HEK293 (cell line): ENCODE results near the gene DGKZ.

ENCODE experiments used
- CTCF ChIA-PET: fragments of 350-600 bp; formaldehyde crosslinking; extraction: SDS; loops from one replicate; lab custom pipeline; 2021; ENCODE audit warnings: antibody characterized with exemption; lab: Yijun Ruan, JAX
- POLR2A ChIA-PET: fragments of 300-600 bp; formaldehyde crosslinking; extraction: SDS; loops from one replicate; lab custom pipeline; 2020; ENCODE audit warnings: antibody characterized with exemption, inconsistent platforms; lab: Yijun Ruan, JAX
- H3K27ac ChIP-seq: fragments of 200-500 bp; sonication (Bioruptor generic); 2 replicates; pipeline ENCODE4 v1.5.1; 2014; ENCODE audit warnings: low read depth, low read length, control low read depth, inconsistent platforms; ENCODE audit errors: extremely low read depth
- H3K36me3 ChIP-seq, 2 experiments: fragments of 200-500 bp in 1 of 2; sonication (Bioruptor generic) in 1 of 2; 1 replicate in 1 of 2; 2 replicates in 1 of 2; pipeline ENCODE4 v1.5.1; 2014 to 2017; ENCODE audit warnings: inconsistent platforms in 2 of 2, low read length in 2 of 2; ENCODE audit not compliant: control insufficient read depth in 2 of 2, insufficient read depth in 1 of 2
- H3K4me1 ChIP-seq: fragments of 200-500 bp; sonication (Bioruptor generic); 2 replicates; pipeline ENCODE4 v1.5.1; 2014; ENCODE audit warnings: mild to moderate bottlenecking, low read length, inconsistent platforms; ENCODE audit not compliant: control insufficient read depth, insufficient read depth
- H3K4me3 ChIP-seq: 2 replicates; pipeline ENCODE4 v1.5.1; 2011; ENCODE audit warnings: low read depth, mild to moderate bottlenecking, control low read depth, low read length, moderate library complexity
- H3K9me3 ChIP-seq: fragments of 200-500 bp; sonication (Bioruptor generic); 2 replicates; pipeline ENCODE4 v1.5.1; 2014; ENCODE audit warnings: low read depth, low read length, inconsistent platforms; ENCODE audit not compliant: control insufficient read depth, insufficient read depth
- FEZF1 ChIP-seq: fragments of 450-650 bp; formaldehyde crosslinking; IDR thresholded peaks from 2 replicates; pipeline ENCODE4 v1.5.1; 2016; ENCODE audit warnings: missing biosample characterization, missing genetic modification characterization
- GLI4 ChIP-seq: fragments of 450-650 bp; formaldehyde crosslinking; IDR thresholded peaks from 2 replicates; pipeline ENCODE4 v1.5.1; 2016; ENCODE audit warnings: missing biosample characterization, missing genetic modification characterization
- GLIS2 ChIP-seq: fragments of 450-650 bp; formaldehyde crosslinking; IDR thresholded peaks from 2 replicates; pipeline ENCODE4 v1.5.1; 2016; ENCODE audit warnings: missing biosample characterization, missing genetic modification characterization
- KLF1 ChIP-seq: fragments of 450-650 bp; formaldehyde crosslinking; IDR thresholded peaks from 2 replicates; pipeline ENCODE4 v1.5.1; 2016; ENCODE audit warnings: missing biosample characterization, missing genetic modification characterization
- OSR2 ChIP-seq: fragments of 450-650 bp; formaldehyde crosslinking; IDR thresholded peaks from 2 replicates; pipeline ENCODE4 v1.5.1; 2016; ENCODE audit warnings: missing biosample characterization, missing genetic modification characterization
- SCRT1 ChIP-seq: fragments of 450-650 bp; formaldehyde crosslinking; IDR thresholded peaks from 2 replicates; pipeline ENCODE4 v1.5.1; 2016; ENCODE audit warnings: missing biosample characterization, missing genetic modification characterization, borderline replicate concordance
- ZFHX2 ChIP-seq: fragments of 450-650 bp; formaldehyde crosslinking; conservative IDR thresholded peaks from 2 replicates; pipeline ENCODE4 v1.5.1; 2016; ENCODE audit warnings: missing biosample characterization, missing genetic modification characterization
- ZIC2 ChIP-seq: fragments of 450-650 bp; formaldehyde crosslinking; IDR thresholded peaks from 2 replicates; pipeline ENCODE4 v1.5.1; 2016; ENCODE audit warnings: missing biosample characterization, missing genetic modification characterization
- ZNF423 ChIP-seq: fragments of 450-650 bp; formaldehyde crosslinking; IDR thresholded peaks from 2 replicates; pipeline ENCODE4 v1.5.1; 2016; ENCODE audit warnings: missing biosample characterization, missing genetic modification characterization
- ZNF654 ChIP-seq: fragments of 450-650 bp; formaldehyde crosslinking; IDR thresholded peaks from 2 replicates; pipeline ENCODE4 v1.5.1; 2016; ENCODE audit warnings: low read depth, missing biosample characterization, missing genetic modification characterization
- TF ChIP-seq, protein P1 (sequence below): fragments of 450-650 bp; formaldehyde crosslinking; IDR thresholded peaks from 2 replicates; pipeline ENCODE4 v1.5.1; 2016; ENCODE audit warnings: missing biosample characterization, missing genetic modification characterization
- TF ChIP-seq, protein P2 (sequence below): fragments of 450-650 bp; formaldehyde crosslinking; IDR thresholded peaks from 2 replicates; pipeline ENCODE4 v1.5.1; 2017; ENCODE audit warnings: missing biosample characterization, mild to moderate bottlenecking, missing genetic modification characterization, moderate library complexity
- TF ChIP-seq, protein P3 (sequence below): fragments of 450-650 bp; formaldehyde crosslinking; IDR thresholded peaks from 2 replicates; pipeline ENCODE4 v1.5.1; 2016; ENCODE audit warnings: missing biosample characterization, missing genetic modification characterization
- TF ChIP-seq, protein P4 (sequence below): sonication (generic); formaldehyde crosslinking; IDR thresholded peaks from 2 replicates; pipeline ENCODE4 v1.8.1; 2022; ENCODE audit warnings: mild to moderate bottlenecking, moderate library complexity, missing genetic modification reagents
- TF ChIP-seq, protein P5 (sequence below): IDR thresholded peaks from 2 replicates; pipeline ENCODE4 v1.6.1; 2011; ENCODE audit warnings: mild to moderate bottlenecking, low read depth, low read length, borderline replicate concordance
- TF ChIP-seq, protein P6 (sequence below): fragments of 450-650 bp; formaldehyde crosslinking; IDR thresholded peaks from 2 replicates; pipeline ENCODE4 v1.5.1; 2016; ENCODE audit warnings: missing biosample characterization, missing genetic modification characterization, borderline replicate concordance
- TF ChIP-seq, protein P7 (sequence below): fragments of 450-650 bp; formaldehyde crosslinking; IDR thresholded peaks from 2 replicates; pipeline ENCODE4 v1.5.1; 2016; ENCODE audit warnings: missing biosample characterization, missing genetic modification characterization

Gene DGKZ

DNA sequence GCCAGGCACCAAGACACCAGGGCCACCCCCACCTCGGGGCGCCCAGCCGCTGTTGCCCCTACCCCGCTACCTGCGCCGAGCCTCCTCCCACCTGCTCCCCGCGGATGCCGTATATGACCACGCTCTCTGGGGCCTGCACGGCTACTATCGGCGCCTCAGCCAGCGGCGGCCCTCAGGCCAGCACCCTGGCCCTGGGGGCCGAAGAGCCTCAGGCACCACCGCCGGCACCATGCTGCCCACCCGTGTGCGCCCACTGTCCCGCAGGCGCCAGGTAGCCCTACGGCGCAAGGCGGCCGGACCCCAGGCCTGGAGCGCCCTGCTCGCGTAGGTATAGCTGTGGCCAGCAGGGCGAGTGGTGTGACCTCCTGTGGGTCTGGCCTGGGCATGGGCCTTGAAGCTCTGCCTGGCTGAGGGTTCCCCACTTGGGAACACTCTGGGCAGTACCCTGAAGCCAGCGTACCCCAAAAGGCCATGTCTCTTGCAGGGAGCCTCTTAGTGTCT lies 19.4 kb downstream of the DGKZ start:
- ChIA-PET CTCF (interaction anchor here (0.5 to 5.6 kb wide), 7 partner anchors 17 to 818 kb away, joined by 3 to 98 read pairs (median 3); partner anchors contain the start of genes DGKZ and ZNF408), POLR2A (no interaction called here)
- no peaks in the 10 kb centered on the region for H3K9me3 ChIP-seq
- H3K27ac ChIP-seq = no peak overlapping the region
- H3K4me3 ChIP-seq = no peak overlapping the region
- peaks cover 3% of the 10 kb centered on the region for H3K4me1 ChIP-seq
- peaks cover 0 to 39% of the 10 kb centered on the region in 2 experiments; a peak in 1 of 3 replicates for H3K36me3 ChIP-seq
- TF ChIP-seq, protein P1, sequence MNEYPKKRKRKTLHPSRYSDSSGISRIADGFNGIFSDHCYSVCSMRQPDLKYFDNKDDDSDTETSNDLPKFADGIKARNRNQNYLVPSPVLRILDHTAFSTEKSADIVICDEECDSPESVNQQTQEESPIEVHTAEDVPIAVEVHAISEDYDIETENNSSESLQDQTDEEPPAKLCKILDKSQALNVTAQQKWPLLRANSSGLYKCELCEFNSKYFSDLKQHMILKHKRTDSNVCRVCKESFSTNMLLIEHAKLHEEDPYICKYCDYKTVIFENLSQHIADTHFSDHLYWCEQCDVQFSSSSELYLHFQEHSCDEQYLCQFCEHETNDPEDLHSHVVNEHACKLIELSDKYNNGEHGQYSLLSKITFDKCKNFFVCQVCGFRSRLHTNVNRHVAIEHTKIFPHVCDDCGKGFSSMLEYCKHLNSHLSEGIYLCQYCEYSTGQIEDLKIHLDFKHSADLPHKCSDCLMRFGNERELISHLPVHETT (tag by site-specific recombination) = no peak
- TF ChIP-seq, all 188 proteins: peak for 0

DNA sequence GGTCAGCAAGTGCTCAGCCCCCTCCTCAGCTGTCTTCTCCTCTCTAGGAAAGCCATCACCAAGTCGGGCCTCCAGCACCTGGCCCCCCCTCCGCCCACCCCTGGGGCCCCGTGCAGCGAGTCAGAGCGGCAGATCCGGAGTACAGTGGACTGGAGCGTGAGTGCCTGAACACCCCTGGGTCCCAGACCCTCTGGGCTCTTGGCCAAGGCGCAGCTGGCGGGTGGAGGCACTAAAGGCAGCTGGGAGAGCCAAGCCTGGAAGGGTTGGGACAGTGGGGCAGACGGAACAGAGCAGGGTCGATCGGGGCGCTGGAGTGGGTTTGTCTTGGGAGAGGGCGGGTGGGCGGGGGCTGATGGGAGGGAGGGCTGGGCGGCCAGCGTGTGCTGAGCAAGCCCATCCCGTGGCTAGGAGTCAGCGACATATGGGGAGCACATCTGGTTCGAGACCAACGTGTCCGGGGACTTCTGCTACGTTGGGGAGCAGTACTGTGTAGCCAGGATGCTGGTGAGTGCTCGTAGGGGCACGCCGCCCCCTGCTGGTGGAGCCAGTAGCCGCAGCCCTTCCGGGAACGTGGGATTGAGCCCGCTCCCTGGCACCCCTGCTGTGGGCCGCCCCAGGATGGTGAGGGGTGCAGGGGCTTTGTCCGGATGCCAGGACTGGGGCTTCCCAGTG lies 20.1 kb downstream of the DGKZ start:
- ChIA-PET POLR2A (no interaction called here), CTCF (interaction anchor here (0.5 to 5.6 kb wide), 14 partner anchors 8 to 573 kb away, joined by 3 to 98 read pairs (median 4); partner anchors contain the start of genes CHRM4, DGKZ and ZNF408)
- no peaks in the 10 kb centered on the region for H3K4me1 ChIP-seq
- H3K27ac ChIP-seq = no peak overlapping the region
- peaks cover 0 to 45% of the 10 kb centered on the region in 2 experiments; a peak in 1 of 3 replicates for H3K36me3 ChIP-seq
- no peaks in the 10 kb centered on the region for H3K9me3 ChIP-seq
- no peak overlapping the region for H3K4me3 ChIP-seq
- TF ChIP-seq, protein P2, sequence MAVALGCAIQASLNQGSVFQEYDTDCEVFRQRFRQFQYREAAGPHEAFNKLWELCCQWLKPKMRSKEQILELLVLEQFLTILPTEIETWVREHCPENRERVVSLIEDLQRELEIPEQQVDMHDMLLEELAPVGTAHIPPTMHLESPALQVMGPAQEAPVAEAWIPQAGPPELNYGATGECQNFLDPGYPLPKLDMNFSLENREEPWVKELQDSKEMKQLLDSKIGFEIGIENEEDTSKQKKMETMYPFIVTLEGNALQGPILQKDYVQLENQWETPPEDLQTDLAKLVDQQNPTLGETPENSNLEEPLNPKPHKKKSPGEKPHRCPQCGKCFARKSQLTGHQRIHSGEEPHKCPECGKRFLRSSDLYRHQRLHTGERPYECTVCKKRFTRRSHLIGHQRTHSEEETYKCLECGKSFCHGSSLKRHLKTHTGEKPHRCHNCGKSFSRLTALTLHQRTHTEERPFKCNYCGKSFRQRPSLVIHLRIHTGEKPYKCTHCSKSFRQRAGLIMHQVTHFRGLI (tag by site-specific recombination) = no peak
- TF ChIP-seq SCRT1 (tag by site-specific recombination) (no peak), ZFHX2 (tag by site-specific recombination) (0 out of 2 replicates have a peak, but pooled peaks have one; percentile 41), KLF1 (tag by site-specific recombination) (0 out of 2 replicates have a peak, but pooled peaks have one; percentile 16), GLIS2 (tag by site-specific recombination) (0 out of 2 replicates have a peak, but pooled peaks have one; percentile 3), OSR2 (tag by site-specific recombination) (no peak), ZIC2 (peak; percentile 40; the same call in 1 of the 2 replicates), ZNF423 (tag by site-specific recombination) (0 out of 2 replicates have a peak, but pooled peaks have one; percentile 38), GLI4 (tag by site-specific recombination) (no peak), ZNF654 (tag by site-specific recombination) (0 out of 2 replicates have a peak, but pooled peaks have one; percentile 36), FEZF1 (tag by site-specific recombination) (no peak)
- TF ChIP-seq, protein P3, sequence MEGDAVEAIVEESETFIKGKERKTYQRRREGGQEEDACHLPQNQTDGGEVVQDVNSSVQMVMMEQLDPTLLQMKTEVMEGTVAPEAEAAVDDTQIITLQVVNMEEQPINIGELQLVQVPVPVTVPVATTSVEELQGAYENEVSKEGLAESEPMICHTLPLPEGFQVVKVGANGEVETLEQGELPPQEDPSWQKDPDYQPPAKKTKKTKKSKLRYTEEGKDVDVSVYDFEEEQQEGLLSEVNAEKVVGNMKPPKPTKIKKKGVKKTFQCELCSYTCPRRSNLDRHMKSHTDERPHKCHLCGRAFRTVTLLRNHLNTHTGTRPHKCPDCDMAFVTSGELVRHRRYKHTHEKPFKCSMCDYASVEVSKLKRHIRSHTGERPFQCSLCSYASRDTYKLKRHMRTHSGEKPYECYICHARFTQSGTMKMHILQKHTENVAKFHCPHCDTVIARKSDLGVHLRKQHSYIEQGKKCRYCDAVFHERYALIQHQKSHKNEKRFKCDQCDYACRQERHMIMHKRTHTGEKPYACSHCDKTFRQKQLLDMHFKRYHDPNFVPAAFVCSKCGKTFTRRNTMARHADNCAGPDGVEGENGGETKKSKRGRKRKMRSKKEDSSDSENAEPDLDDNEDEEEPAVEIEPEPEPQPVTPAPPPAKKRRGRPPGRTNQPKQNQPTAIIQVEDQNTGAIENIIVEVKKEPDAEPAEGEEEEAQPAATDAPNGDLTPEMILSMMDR (tag by site-specific recombination) = peak; percentile 67
- TF ChIP-seq, protein P4, sequence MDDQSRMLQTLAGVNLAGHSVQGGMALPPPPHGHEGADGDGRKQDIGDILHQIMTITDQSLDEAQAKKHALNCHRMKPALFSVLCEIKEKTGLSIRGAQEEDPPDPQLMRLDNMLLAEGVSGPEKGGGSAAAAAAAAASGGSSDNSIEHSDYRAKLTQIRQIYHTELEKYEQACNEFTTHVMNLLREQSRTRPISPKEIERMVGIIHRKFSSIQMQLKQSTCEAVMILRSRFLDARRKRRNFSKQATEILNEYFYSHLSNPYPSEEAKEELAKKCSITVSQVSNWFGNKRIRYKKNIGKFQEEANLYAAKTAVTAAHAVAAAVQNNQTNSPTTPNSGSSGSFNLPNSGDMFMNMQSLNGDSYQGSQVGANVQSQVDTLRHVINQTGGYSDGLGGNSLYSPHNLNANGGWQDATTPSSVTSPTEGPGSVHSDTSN (CRISPR knock-in tag) = 0 out of 2 replicates have a peak, but pooled peaks have one; percentile 26
- TF ChIP-seq, protein P5, sequence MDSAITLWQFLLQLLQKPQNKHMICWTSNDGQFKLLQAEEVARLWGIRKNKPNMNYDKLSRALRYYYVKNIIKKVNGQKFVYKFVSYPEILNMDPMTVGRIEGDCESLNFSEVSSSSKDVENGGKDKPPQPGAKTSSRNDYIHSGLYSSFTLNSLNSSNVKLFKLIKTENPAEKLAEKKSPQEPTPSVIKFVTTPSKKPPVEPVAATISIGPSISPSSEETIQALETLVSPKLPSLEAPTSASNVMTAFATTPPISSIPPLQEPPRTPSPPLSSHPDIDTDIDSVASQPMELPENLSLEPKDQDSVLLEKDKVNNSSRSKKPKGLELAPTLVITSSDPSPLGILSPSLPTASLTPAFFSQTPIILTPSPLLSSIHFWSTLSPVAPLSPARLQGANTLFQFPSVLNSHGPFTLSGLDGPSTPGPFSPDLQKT = no peak
- TF ChIP-seq, protein P6, sequence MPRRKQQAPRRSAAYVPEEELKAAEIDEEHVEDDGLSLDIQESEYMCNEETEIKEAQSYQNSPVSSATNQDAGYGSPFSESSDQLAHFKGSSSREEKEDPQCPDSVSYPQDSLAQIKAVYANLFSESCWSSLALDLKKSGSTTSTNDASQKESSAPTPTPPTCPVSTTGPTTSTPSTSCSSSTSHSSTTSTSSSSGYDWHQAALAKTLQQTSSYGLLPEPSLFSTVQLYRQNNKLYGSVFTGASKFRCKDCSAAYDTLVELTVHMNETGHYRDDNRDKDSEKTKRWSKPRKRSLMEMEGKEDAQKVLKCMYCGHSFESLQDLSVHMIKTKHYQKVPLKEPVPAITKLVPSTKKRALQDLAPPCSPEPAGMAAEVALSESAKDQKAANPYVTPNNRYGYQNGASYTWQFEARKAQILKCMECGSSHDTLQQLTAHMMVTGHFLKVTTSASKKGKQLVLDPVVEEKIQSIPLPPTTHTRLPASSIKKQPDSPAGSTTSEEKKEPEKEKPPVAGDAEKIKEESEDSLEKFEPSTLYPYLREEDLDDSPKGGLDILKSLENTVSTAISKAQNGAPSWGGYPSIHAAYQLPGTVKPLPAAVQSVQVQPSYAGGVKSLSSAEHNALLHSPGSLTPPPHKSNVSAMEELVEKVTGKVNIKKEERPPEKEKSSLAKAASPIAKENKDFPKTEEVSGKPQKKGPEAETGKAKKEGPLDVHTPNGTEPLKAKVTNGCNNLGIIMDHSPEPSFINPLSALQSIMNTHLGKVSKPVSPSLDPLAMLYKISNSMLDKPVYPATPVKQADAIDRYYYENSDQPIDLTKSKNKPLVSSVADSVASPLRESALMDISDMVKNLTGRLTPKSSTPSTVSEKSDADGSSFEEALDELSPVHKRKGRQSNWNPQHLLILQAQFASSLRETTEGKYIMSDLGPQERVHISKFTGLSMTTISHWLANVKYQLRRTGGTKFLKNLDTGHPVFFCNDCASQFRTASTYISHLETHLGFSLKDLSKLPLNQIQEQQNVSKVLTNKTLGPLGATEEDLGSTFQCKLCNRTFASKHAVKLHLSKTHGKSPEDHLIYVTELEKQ (tag by site-specific recombination) = no peak
- TF ChIP-seq, protein P7, sequence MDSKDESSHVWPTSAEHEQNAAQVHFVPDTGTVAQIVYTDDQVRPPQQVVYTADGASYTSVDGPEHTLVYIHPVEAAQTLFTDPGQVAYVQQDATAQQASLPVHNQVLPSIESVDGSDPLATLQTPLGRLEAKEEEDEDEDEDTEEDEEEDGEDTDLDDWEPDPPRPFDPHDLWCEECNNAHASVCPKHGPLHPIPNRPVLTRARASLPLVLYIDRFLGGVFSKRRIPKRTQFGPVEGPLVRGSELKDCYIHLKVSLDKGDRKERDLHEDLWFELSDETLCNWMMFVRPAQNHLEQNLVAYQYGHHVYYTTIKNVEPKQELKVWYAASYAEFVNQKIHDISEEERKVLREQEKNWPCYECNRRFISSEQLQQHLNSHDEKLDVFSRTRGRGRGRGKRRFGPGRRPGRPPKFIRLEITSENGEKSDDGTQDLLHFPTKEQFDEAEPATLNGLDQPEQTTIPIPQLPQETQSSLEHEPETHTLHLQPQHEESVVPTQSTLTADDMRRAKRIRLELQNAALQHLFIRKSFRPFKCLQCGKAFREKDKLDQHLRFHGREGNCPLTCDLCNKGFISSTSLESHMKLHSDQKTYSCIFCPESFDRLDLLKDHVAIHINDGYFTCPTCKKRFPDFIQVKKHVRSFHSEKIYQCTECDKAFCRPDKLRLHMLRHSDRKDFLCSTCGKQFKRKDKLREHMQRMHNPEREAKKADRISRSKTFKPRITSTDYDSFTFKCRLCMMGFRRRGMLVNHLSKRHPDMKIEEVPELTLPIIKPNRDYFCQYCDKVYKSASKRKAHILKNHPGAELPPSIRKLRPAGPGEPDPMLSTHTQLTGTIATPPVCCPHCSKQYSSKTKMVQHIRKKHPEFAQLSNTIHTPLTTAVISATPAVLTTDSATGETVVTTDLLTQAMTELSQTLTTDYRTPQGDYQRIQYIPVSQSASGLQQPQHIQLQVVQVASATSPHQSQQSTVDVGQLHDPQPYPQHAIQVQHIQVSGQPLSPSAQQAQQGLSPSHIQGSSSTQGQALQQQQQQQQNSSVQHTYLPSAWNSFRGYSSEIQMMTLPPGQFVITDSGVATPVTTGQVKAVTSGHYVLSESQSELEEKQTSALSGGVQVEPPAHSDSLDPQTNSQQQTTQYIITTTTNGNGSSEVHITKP (tag by site-specific recombination) = no peak
